Type B pancreatic cell (in vitro differentiated cells): ENCODE data around the gene C5. TPM values are rescaled to one million over a fixed set of nuclear protein-coding genes. Genes with fewer than 3 reads are reported as not detected.

ENCODE experiments used
- DNase-seq: peaks from one replicate; pipeline ENCODE4 v3.0.0; 2021; ENCODE audit warnings: mixed read lengths; ENCODE audit not compliant: unreplicated experiment; ENCODE audit errors: extremely low spot score
- H3K27ac Mint-ChIP-seq: 2 replicates; pipeline ENCODE4 v1.8.0; 2021; ENCODE audit warnings: mild to moderate bottlenecking, mixed read lengths
- H3K27me3 Mint-ChIP-seq: 2 replicates; pipeline ENCODE4 v1.8.0; 2021; ENCODE audit warnings: mixed read lengths
- H3K36me3 Mint-ChIP-seq: 2 replicates; pipeline ENCODE4 v1.8.0; 2021; ENCODE audit warnings: mixed read lengths
- H3K4me1 Mint-ChIP-seq: one replicate; pipeline ENCODE4 v1.8.0; 2021; ENCODE audit warnings: mixed read lengths; ENCODE audit not compliant: unreplicated experiment
- H3K4me3 Mint-ChIP-seq: 2 replicates; pipeline ENCODE4 v1.8.0; 2021; ENCODE audit warnings: mild to moderate bottlenecking, mixed read lengths
- H3K9me3 Mint-ChIP-seq: 2 replicates; pipeline ENCODE4 v1.8.0; 2021; ENCODE audit warnings: mixed read lengths
- CTCF ChIP-seq: fragments of 200-600 bp; sonication (generic); conservative IDR thresholded peaks from 2 replicates; pipeline ENCODE4 v1.5.0; 2021; ENCODE audit warnings: antibody characterized with exemption, mild to moderate bottlenecking
- total RNA-seq: library from RNA; stranded (reverse); gene quantifications from 2 replicates; pipeline ENCODE4 v1.2.1, GENCODE V29; 2021; ENCODE audit warnings: low replicate concordance

Gene C5
- total RNA-seq, 1 donor from 2014 or later = 10.0 TPM

- no peak for DNase-seq
- TF ChIP-seq CTCF = no peak
- Mint-ChIP-seq H3K4me3 (no peak overlapping the region), H3K4me1 (peaks cover 7% of the 10 kb centered on the region), H3K36me3 (no peaks in the 10 kb centered on the region), H3K9me3 (no peaks in the 10 kb centered on the region), H3K27ac (no peak overlapping the region), H3K27me3 (no peaks in the 10 kb centered on the region)
These were observed 136.3 kb downstream of the C5 start for GRCh38 chr9:120913647-120914264.

DNA sequence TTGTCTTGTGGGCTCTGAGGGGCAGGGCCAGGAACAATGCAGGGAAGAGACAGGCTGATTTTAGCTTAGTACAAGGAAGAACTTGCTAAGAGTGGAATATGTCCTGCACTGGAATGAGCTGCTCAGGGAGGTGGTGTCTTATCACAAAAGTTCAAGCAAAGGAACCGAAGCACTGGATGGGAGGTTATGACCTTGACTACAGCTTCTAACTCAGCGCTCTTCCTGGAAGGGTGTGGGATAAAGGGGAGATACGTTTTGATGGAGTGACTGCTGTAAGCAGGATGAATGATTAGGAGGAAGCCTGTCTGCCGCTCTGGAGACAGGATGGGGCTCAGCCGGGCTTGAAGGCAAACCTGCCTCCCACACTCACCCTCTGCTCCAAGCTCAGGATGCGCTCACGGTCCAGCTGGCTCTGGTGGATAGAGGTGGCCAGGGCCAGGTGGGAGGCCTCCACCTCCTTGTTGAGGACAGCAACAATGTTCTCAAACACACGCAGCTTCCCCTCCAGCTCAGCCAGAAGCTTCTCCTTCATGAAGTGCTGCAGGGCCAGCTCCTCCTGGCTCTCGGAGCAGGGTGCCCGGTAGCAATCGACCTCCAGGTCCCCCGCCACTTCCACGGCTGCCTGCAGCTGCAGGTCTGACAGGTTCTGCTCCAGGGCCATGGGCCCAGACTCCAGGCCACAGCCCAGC lies 137.0 kb downstream of the C5 start:
- no peaks in the 10 kb centered on the region for H3K27me3 Mint-ChIP-seq
- H3K27ac Mint-ChIP-seq = no peak overlapping the region

DNA sequence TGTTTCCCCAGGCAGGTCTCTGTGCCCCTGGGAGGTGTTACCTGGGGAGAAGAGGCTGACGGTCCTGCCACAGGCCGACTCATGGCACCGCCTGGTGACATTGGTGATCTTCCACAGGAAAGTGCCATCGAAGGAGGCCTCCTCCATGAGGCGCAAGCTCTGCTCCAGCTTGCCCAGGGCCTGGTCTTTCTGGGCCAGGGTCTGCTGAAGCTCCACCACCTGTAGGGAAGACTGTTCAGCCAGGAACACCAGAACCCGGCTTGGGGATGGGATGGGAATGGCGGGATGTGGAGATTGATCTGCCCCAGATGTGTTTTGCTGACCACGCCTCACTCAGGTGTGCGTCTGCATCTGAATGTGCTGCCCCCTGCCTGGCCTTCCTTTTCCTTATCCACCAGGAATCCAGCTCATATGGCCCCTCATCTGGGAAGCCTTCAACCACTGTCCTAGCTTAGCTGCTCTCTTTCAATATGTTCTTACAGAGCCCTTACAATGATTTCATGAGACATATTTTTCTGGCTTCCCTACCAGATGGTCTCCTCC lies 138.7 kb downstream of the C5 start:
- no peak overlapping the region for H3K4me3 Mint-ChIP-seq
- H3K4me1 Mint-ChIP-seq = no peaks in the 10 kb centered on the region
- H3K27ac Mint-ChIP-seq = no peak overlapping the region
- H3K27me3 Mint-ChIP-seq = no peaks in the 10 kb centered on the region
- no peak for TF ChIP-seq CTCF
- no peak for DNase-seq
- no peaks in the 10 kb centered on the region for H3K9me3 Mint-ChIP-seq
- H3K36me3 Mint-ChIP-seq = no peaks in the 10 kb centered on the region

More for the DNA sequence above, 137.0 kb downstream of the C5 start:
- H3K9me3 Mint-ChIP-seq = no peaks in the 10 kb centered on the region
- H3K4me1 Mint-ChIP-seq = peaks cover 3% of the 10 kb centered on the region
- TF ChIP-seq CTCF = no peak
- H3K36me3 Mint-ChIP-seq = no peaks in the 10 kb centered on the region
- no peak for DNase-seq
- no peak overlapping the region for H3K4me3 Mint-ChIP-seq

GRCh38 chr9:120910643-120911042 lies 139.4 kb downstream of the C5 start:
- no peak overlapping the region for H3K4me3 Mint-ChIP-seq
- H3K27ac Mint-ChIP-seq = no peak overlapping the region
- H3K9me3 Mint-ChIP-seq = no peaks in the 10 kb centered on the region
- no peaks in the 10 kb centered on the region for H3K36me3 Mint-ChIP-seq
- H3K4me1 Mint-ChIP-seq = no peaks in the 10 kb centered on the region
- DNase-seq = no peak
- H3K27me3 Mint-ChIP-seq = no peaks in the 10 kb centered on the region
- no peak for TF ChIP-seq CTCF

DNA sequence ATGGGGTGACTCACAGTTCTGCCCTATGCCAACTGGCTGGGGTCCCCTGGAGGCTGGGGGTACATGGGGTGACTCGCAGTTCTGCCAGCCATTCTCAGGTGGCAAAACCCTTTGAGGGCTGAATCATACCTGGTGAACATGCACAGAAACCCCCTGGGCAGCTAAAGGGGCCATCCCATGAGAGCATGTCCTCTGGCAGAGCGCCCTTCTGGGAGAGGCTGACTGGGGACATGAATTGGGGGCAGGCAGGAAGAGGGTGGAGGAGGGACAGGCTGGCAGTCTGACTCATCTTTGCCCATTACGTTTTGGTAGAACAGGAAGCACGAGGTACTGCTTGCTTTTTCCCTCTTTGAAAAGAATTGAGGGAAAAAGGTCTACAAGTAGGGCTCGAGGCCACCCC lies 140.2 kb downstream of the C5 start:
- Mint-ChIP-seq H3K27me3 (no peaks in the 10 kb centered on the region), H3K4me3 (no peak overlapping the region), H3K9me3 (no peaks in the 10 kb centered on the region), H3K36me3 (no peaks in the 10 kb centered on the region), H3K4me1 (no peaks in the 10 kb centered on the region), H3K27ac (no peak overlapping the region)
- no peak for TF ChIP-seq CTCF
- no peak for DNase-seq
